HepG2 (cell line): Measurements from ENCODE around the gene DST. TPM values are rescaled to one million over a fixed set of nuclear protein-coding genes. Genes with fewer than 3 reads are reported as not detected.
A peak's percentile ranks its signal among the peaks of the same experiment; 100 is the strongest.

Experiments
- ADNP ChIP-seq: sonication (generic); formaldehyde crosslinking; IDR thresholded peaks from 2 replicates; pipeline ENCODE4 v1.4.0; 2020; ENCODE audit warnings: missing genetic modification reagents
- CEBPZ ChIP-seq: IDR thresholded peaks from 2 replicates; pipeline ENCODE4 v1.6.1; 2012; ENCODE audit warnings: low read length, improper control_type of control experiment
- ELK4 ChIP-seq: sonication (generic); formaldehyde crosslinking; IDR thresholded peaks from 2 replicates; pipeline ENCODE4 v1.9.0; 2021; ENCODE audit warnings: missing genetic modification reagents, borderline replicate concordance
- JDP2 ChIP-seq: sonication (generic); formaldehyde crosslinking; IDR thresholded peaks from 2 replicates; pipeline ENCODE4 v1.8.1; 2022; ENCODE audit warnings: missing genetic modification reagents, borderline replicate concordance
- MNT ChIP-seq: fragments of 450-650 bp; IDR thresholded peaks from 2 replicates; pipeline ENCODE4 v1.6.1; 2016
- NR2C2 ChIP-seq: sonication (generic); formaldehyde crosslinking; IDR thresholded peaks from 2 replicates; pipeline ENCODE4 v1.4.0; 2020; ENCODE audit warnings: missing genetic modification reagents, mild to moderate bottlenecking, moderate library complexity, borderline replicate concordance
- PAX8 ChIP-seq: sonication (generic); formaldehyde crosslinking; IDR thresholded peaks from 2 replicates; pipeline ENCODE4 v1.8.0; 2022; ENCODE audit warnings: mild to moderate bottlenecking, missing genetic modification reagents, borderline replicate concordance
- TBX3 ChIP-seq: fragments of 450-650 bp; IDR thresholded peaks from 2 replicates; pipeline ENCODE4 v1.6.1; 2017; ENCODE audit warnings: antibody characterized with exemption, mild to moderate bottlenecking, inconsistent platforms, borderline replicate concordance
- TSC22D2 ChIP-seq: sonication (generic); formaldehyde crosslinking; IDR thresholded peaks from 2 replicates; pipeline ENCODE4 v1.5.1; 2020; ENCODE audit warnings: missing genetic modification reagents, mild to moderate bottlenecking, borderline replicate concordance
- ZIK1 ChIP-seq: sonication (generic); formaldehyde crosslinking; IDR thresholded peaks from 2 replicates; pipeline ENCODE4 v1.5.0; 2020; ENCODE audit warnings: mild to moderate bottlenecking, low read depth, missing genetic modification reagents, borderline replicate concordance
- ZNF260 ChIP-seq: sonication (generic); formaldehyde crosslinking; IDR thresholded peaks from 2 replicates; pipeline ENCODE4 v1.4.0; 2020; ENCODE audit warnings: missing genetic modification reagents, low read depth, mild to moderate bottlenecking, borderline replicate concordance
- ZNF3 ChIP-seq: IDR thresholded peaks from 2 replicates; pipeline ENCODE4 v1.7.0; 2017; ENCODE audit warnings: inconsistent platforms
- ZNF333 ChIP-seq: sonication (generic); formaldehyde crosslinking; IDR thresholded peaks from 2 replicates; pipeline ENCODE4 v1.4.0; 2020; ENCODE audit warnings: mild to moderate bottlenecking, missing genetic modification reagents, borderline replicate concordance
- ZNF530 ChIP-seq: sonication (generic); formaldehyde crosslinking; IDR thresholded peaks from 2 replicates; pipeline ENCODE4 v1.5.0; 2020; ENCODE audit warnings: low read depth, mild to moderate bottlenecking, missing genetic modification reagents
- ZNF563 ChIP-seq: sonication (generic); formaldehyde crosslinking; IDR thresholded peaks from 2 replicates; pipeline ENCODE4 v1.8.0; 2022; ENCODE audit warnings: mild to moderate bottlenecking, moderate library complexity, missing genetic modification reagents
- ZNF646 ChIP-seq: sonication (generic); formaldehyde crosslinking; IDR thresholded peaks from 2 replicates; pipeline ENCODE4 v1.9.0; 2021; ENCODE audit warnings: mild to moderate bottlenecking, missing genetic modification reagents
- ZNF674 ChIP-seq: sonication (generic); formaldehyde crosslinking; IDR thresholded peaks from 2 replicates; pipeline ENCODE4 v1.5.0; 2020; ENCODE audit warnings: low read depth, mild to moderate bottlenecking, missing genetic modification reagents
- ZNF75D ChIP-seq: sonication (generic); formaldehyde crosslinking; IDR thresholded peaks from 2 replicates; pipeline ENCODE4 v1.8.1; 2023; ENCODE audit warnings: missing genetic modification reagents, mild to moderate bottlenecking, borderline replicate concordance
- polyA plus RNA-seq, 8 experiments: library from polyadenylated mRNA; depleted of rRNA in 3 of 8; stranded (reverse) in 7 of 8; unstranded in 1 of 8; fragments of >200 nt; fragmentation: Illumina TruSeq in 4 of 8; extraction: Trizol in 4 of 8; gene quantifications; 2 replicates each; pipeline versions ENCODE4 v1.2.1 to v1.2.3, GENCODE V29; 2011 to 2016; ENCODE audit warnings: low read depth in 4 of 8, missing spikeins in 1 of 8, mixed read lengths in 1 of 8; ENCODE audit not compliant: insufficient read depth in 1 of 8
- total RNA-seq, 5 experiments: library from RNA; depleted of rRNA; stranded (reverse); fragments of >200 nt; fragmentation: Illumina TruSeq; extraction: Trizol; gene quantifications; 2 replicates each; pipeline ENCODE4 v1.2.3, GENCODE V29; 2016; ENCODE audit warnings: low read depth in 1 of 5

DST gene
- total and polyA plus RNA-seq, 2 of the 13 experiments (the other 11 are each of a cell fraction or from before 2014, with no cell fraction given), result 64.4 to 89.0 TPM

GRCh38 chr6:56683882-56684281 is 41.2 kb upstream of the DST start (continued):
- no peak for TF ChIP-seq ELK4 (CRISPR knock-in tag)
- TF ChIP-seq ZNF563 (CRISPR knock-in tag), result no peak
- no peak for TF ChIP-seq ZNF646 (CRISPR knock-in tag)
- no peak for TF ChIP-seq MNT
- TF ChIP-seq ZNF3, result peak; percentile 33; the same call in 1 of the 2 replicates
- TF ChIP-seq CEBPZ, result no peak
- TF ChIP-seq TBX3, result peak; percentile 97
- no peak for TF ChIP-seq ZNF530 (CRISPR knock-in tag)
- TF ChIP-seq ZNF75D (CRISPR knock-in tag), result no peak
- TF ChIP-seq NR2C2 (CRISPR knock-in tag), result 0 out of 2 replicates have a peak, but pooled peaks have one; percentile 8
- TF ChIP-seq ADNP (CRISPR knock-in tag), result no peak
- no peak for TF ChIP-seq ZNF674
- no peak for TF ChIP-seq ZIK1
- TF ChIP-seq TSC22D2 (CRISPR knock-in tag), result no peak
- no peak for TF ChIP-seq PAX8 (CRISPR knock-in tag)
- no peak for TF ChIP-seq JDP2 (CRISPR knock-in tag)
- no peak for TF ChIP-seq ZNF260 (CRISPR knock-in tag)
- no peak for TF ChIP-seq ZNF333 (CRISPR knock-in tag)
